ENCODE measurements around the gene NHSL2.

The NHSL2 gene

DNA sequence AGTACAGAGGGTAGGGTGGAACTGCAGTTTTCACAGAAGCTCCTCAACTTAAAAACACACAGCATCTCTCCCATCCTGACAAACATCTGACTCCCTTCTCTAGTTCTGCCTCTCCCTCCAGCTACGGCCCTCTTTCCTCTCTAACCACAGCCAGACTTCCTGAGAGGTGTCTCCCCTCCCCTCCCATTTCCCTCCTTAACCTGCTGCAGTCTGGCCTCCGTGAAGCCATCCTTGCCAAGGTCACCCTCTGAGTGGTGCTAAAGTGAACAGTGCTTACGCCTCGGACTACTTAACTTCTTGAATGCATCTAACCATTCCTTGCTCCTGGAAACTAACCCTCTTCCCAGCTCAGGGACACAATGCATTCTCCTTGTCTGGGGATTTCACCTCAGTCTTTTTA, 167.8 kb downstream of the NHSL2 start:
- no peak for DNase-seq (ENCODE audit: low spot score)

DNA sequence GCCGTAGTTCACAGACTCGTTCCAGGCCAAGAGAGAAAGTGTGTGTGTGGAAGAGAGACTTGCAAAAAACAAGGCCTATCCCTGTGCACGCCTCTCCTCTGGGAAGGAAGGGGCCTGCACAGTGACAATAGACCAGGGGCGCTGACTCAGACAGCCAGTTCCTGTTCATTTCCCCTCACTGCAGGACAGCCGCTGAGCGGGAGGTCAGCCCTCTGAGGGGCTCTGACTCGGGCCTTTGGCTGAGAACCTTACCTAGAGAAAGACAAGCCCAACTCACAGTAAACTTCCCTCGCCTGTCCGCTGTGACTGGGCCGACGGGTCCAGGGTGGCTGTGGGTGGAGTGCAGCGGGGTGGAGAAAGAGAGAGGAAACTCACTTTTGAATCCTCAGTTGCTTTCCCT, 169.0 kb downstream of the NHSL2 start:
- no peak for DNase-seq (ENCODE audit: low spot score)

GRCh38 chrX:72080150-72080549, 169.5 kb downstream of the NHSL2 start:
- DNase-seq (ENCODE audit: low spot score), result no peak

GRCh38 chrX:72080800-72081199, 170.2 kb downstream of the NHSL2 start:
- DNase-seq (ENCODE audit: low spot score), result no peak

GRCh38 chrX:72081605-72082320, 171.1 kb downstream of the NHSL2 start:
- DNase-seq (ENCODE audit: low spot score), result no peak

DNA sequence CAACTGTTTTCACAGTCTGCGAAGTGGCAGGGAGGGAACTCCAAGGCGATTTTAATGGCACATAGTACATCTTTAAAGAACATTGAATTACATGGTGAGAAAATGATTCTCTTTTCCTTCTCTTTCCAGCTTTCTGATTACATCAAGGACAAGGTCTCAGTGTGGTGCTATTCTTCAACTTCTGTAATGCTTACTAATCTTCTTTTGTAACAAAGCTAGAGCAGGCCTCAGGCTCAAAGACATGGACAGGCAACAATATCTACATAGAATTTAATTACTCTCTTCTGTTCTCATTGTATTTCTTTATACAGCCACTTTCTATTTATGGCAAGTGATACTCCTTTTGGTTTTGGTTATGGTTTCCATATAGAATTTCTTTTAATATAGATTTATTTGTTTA, 172.6 kb downstream of the NHSL2 start:
- no peak for DNase-seq (ENCODE audit: low spot score)

DNA sequence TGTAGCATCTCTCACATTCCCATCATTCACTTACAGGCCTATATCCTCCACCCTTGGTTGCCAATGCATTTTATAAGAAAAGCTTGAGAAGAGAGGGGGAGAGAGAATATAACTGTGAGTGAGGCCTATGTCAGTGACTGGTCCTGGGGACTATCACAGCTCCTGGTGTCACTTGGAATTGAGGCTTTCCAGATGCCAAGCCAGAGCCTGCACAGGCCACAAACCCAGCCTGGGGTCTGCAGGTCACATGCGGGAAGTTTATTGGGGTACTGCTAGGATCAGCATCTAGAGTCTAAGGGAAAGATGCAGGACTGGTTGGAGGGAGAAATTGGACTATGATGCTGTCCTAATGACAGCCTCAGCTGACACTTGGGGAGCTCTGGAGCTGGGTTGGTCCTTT, 173.5 kb downstream of the NHSL2 start:
- DNase-seq (ENCODE audit: low spot score), result no peak

GRCh38 chrX:72086995-72087394, 176.3 kb downstream of the NHSL2 start:
- no peak for DNase-seq (ENCODE audit: low spot score)

GRCh38 chrX:72088761-72089160, 178.1 kb downstream of the NHSL2 start:
- DNase-seq (ENCODE audit: low spot score), result no peak

DNA sequence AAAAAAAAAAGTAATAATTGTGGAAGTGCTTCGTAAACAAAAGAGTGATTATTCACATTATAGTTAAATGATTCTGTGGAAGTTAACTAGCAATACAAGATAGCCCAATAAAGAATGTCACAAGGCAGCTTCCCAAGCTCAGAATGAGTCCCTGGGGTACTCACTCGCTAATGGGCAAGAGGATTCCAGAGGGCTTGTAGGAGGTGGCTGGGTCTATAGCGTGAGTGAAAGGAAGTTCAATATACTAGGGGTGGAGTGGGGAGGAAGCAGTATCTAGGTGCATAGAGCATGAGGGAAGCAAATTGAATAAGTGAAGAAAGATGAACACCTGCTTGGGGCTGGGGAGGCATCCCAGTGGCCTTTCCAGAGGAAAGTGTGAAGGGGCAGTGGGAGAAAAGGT, 178.6 kb downstream of the NHSL2 start:
- no peak for DNase-seq (ENCODE audit: low spot score)

DNA sequence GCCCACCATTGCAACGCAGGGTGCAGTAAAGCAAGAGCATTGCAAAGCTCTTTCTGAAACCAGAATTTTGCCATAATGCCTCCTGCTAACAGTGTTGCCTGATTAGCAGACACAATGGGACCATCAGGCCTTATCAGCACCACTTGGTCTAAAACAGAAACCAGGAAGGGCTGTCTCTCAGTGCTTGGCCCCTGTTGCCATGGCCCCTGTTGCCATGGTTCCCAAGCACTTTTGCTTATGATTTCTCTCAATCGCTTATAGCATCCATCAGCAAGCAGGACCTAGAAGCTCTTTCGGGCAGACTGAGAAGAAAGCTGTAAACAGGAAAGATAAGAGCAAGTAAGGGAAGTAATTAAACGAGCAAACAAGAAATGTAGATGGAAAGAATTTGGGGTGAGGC, 184.2 kb downstream of the NHSL2 start:
- no peak for DNase-seq (ENCODE audit: low spot score)

GRCh38 chrX:72095370-72095769, 184.7 kb downstream of the NHSL2 start:
- no peak for DNase-seq (ENCODE audit: low spot score)

DNA sequence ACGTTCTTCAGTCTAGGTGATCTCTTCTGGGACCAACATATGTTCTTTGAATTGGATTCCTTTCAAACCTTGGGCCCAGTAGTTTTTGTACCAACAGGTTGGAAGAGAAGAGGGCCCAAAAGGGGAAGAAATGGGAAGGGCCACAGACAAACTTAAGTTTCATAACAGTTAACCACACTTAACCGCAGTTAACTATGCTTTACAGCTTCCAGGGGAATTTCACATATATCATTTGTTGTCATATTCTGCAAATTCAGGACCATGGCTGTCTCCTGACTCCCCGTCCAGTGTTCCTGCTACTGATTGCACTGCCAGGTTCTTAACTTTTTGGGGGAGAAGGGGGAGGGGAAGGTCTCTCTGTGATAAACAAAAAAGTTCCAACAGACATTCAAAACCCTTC, 186.5 kb downstream of the NHSL2 start:
- no peak for DNase-seq (ENCODE audit: low spot score)

GRCh38 chrX:72100051-72100755, 189.6 kb downstream of the NHSL2 start:
- no peak for DNase-seq (ENCODE audit: low spot score)

DNA sequence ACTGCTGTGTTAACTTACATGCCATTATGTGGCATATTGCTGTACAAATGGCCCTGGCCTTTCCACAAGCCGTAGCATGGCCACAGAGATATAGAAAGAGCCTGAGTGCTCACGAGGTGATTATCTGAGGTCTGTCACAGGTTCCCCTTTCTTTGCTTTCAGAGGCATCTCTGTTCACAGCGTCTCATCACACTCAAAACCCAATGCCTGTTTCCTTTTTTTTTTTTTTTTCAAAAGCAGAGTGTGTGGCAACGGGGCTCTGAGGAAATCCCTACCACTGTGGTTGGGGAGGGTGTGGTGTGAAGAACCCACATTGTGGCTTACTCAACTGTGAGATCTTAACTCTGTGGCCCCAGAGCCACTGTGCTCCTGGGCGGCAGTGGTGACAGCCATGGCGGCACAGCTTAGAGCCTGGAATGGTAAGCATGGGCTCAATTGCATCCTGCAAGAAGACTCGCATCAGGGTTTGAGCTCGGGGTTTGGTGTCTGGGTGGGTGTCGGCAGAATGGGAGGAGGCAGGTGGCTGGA, 190.2 kb downstream of the NHSL2 start:
- no peak for DNase-seq (ENCODE audit: low spot score)

- no peak for DNase-seq (ENCODE audit: low spot score)
Measured at GRCh38 chrX:72101597-72102037, 191.0 kb downstream of the NHSL2 start.

DNA sequence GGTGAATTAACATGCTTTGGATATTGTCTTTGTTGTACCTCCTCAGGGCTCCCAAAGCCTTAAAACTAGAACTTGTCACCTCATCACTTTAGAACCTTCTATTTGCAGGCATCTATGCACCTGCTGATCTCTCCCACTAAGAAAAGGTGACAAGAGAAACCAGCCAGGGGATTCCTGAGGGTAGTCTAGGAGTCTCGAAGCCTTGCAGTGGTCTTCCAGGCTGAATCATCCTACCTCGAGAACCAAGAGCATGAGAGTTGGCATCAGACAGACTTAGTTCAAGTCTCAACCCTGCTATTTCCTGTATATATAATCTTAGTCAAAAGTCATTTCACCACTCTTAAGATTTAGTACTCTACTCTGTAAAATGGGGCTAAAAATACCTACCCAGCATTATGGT, 191.5 kb downstream of the NHSL2 start:
- no peak for DNase-seq (ENCODE audit: low spot score)

GRCh38 chrX:72102760-72103159, 192.1 kb downstream of the NHSL2 start:
- DNase-seq (ENCODE audit: low spot score), result no peak

DNA sequence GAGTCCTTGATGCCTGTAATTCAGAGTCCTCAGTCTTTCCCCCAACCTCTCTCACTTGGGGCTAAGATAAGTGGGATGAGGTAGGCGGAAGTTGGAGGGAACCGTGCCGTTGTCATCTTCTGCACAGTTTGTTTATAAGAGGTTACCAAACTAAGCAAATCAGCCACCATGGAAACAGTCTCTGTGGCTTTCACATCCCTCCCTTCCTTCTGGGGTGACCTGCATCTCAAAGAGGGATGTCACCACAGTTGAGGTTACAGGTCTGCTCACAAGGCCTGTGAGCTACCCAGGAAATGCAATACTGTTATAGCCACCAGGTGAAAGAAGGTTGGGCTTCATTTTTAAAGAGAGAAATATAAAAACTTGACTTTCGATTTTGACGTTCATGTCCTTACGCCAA, 194.8 kb downstream of the NHSL2 start:
- no peak for DNase-seq (ENCODE audit: low spot score)

GRCh38 chrX:72107320-72107719, 196.7 kb downstream of the NHSL2 start:
- DNase-seq (ENCODE audit: low spot score), result no peak

- DNase-seq (ENCODE audit: low spot score), result no peak
Measured at GRCh38 chrX:72107841-72108595, 197.4 kb downstream of the NHSL2 start.

DNA sequence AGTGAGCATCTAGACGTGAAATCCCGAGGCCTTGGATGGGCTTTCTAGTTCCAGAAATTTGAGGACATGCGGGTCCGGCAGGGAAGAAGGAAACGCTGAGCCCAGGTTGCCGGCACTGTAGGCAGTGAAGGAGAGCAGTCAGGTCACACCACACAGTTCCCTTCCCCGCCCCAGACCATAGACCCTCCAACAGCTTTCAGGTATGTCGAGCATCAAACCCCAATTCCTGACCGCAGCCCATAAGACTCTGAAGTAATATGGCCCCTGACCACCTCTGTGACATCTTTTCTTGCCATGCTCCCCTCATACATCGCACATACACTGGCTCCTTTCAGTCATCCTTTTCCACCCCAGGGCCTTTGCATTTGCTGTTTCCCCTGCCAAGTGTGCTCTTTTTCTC, 198.0 kb downstream of the NHSL2 start:
- no peak for DNase-seq (ENCODE audit: low spot score)

All from left forelimb (tissue), 1 donor.